Lung (tissue), 12 donors: ENCODE data around the gene FAM219A. TPM values are rescaled to one million over a fixed set of nuclear protein-coding genes. Genes with fewer than 3 reads are reported as not detected.

Source experiments
- ATAC-seq: fragments of 200-7000 bp; cut with Tn5 transposase; one replicate; pipeline ENCODE4 v1.9.1; 2020; ENCODE audit warnings: moderate number of reproducible peaks; ENCODE audit not compliant: insufficient read depth, low FRiP score
- DNase-seq, 3 donors: peaks; one replicate each; pipeline ENCODE4 v3.0.0-alpha.2; 2013 to 2017
- H3K27ac ChIP-seq, 2 donors: one replicate each; pipeline ENCODE4 v1.5.1; 2013; ENCODE audit warnings: mild to moderate bottlenecking in 2 of 2, moderate library complexity in 2 of 2, control low read depth in 1 of 2, inconsistent platforms in 1 of 2, low read depth in 1 of 2, low read length in 1 of 2
- H3K27me3 ChIP-seq, 3 donors: one replicate each; pipeline ENCODE4 v1.5.1; 2013; ENCODE audit warnings: low read length in 2 of 3; ENCODE audit not compliant: control insufficient read depth in 3 of 3, insufficient read depth in 3 of 3
- H3K36me3 ChIP-seq, 4 donors: one replicate each; pipeline ENCODE4 v1.5.1; 2013; ENCODE audit warnings: low read length in 4 of 4, mild to moderate bottlenecking in 1 of 4, moderate library complexity in 1 of 4; ENCODE audit not compliant: control insufficient read depth in 4 of 4, insufficient read depth in 4 of 4
- H3K4me1 ChIP-seq, 5 donors: one replicate each; pipeline ENCODE4 v1.5.1; 2013; ENCODE audit warnings: low read length in 5 of 5, mild to moderate bottlenecking in 2 of 5, moderate library complexity in 1 of 5; ENCODE audit not compliant: control insufficient read depth in 5 of 5, insufficient read depth in 5 of 5
- H3K4me3 ChIP-seq: one replicate; pipeline ENCODE4 v1.5.1; 2013; ENCODE audit warnings: mild to moderate bottlenecking, control low read depth, moderate library complexity
- H3K9ac ChIP-seq, 2 donors: one replicate each; pipeline ENCODE4 v1.5.1; 2013; ENCODE audit warnings: low read length in 2 of 2, control low read depth in 1 of 2; ENCODE audit not compliant: insufficient read depth in 1 of 2
- H3K9me3 ChIP-seq, 4 donors: one replicate each; pipeline ENCODE4 v1.5.1; 2013; ENCODE audit warnings: low read length in 3 of 4, mild to moderate bottlenecking in 1 of 4, moderate library complexity in 1 of 4; ENCODE audit not compliant: control insufficient read depth in 4 of 4, insufficient read depth in 3 of 4
- WGBS, 2 donors: extraction: QIAGEN DNeasy Blood & Tissue Kit; methylation state at CpG; one replicate each; pipeline ENCODE4 v1.1.7; 2013; 5-methylcytosine and 5-hydroxymethylcytosine counted together
- polyA plus RNA-seq, 2 donors: library from polyadenylated mRNA; stranded (reverse); fragments of 200-250 nt; gene quantifications; one replicate each; pipeline ENCODE4 v1.2.1, GENCODE V29; 2013
- total RNA-seq, 2 donors: library from RNA; depleted of rRNA in 1 of 2; stranded (reverse); fragments of >200 nt in 1 of 2; gene quantifications; one replicate each; pipeline ENCODE4 v1.2.1, GENCODE V29; 2014 to 2021
- TF ChIP-seq, protein P1 (sequence below): IDR thresholded peaks from 2 replicates; pipeline ENCODE4 v1.5.1; 2012; ENCODE audit warnings: mild to moderate bottlenecking; ENCODE audit errors: control extremely low read depth, extremely low read depth
- donor health status: control.
- donor health status: control.
- donor health status: Bipolar disorder and iron deficiency.
- donor health status: healthy.
- donor health status: DM: yes; HTN: yes; CAD: no.

FAM219A gene
- total and polyA plus RNA-seq, 4 donors: 8.5 to 28.3 (median 13.3) TPM

DNA sequence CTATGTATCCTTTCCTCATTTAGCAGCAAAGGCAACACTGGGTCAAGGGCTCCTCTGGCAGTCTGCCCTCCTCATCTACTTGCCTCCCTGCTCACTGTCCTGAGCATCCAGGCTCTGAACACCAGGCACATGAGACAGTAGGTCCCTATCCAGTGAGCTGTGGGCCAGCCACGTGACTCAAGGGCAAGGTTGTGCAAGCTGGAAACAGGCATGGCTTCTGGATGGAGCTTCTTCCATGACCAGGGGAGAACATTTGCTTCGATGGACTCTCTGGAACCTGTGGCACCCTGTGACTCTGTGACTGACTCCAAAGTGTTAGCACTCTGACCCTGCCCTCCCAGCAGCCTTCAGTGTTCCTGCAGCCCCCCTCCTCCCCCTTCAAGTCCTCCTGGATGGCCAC, 33.2 kb upstream of the FAM219A start:
- H3K4me3 ChIP-seq: no peak overlapping the region
- no peaks in the 10 kb centered on the region for H3K4me1 ChIP-seq
- TF ChIP-seq, protein P1, sequence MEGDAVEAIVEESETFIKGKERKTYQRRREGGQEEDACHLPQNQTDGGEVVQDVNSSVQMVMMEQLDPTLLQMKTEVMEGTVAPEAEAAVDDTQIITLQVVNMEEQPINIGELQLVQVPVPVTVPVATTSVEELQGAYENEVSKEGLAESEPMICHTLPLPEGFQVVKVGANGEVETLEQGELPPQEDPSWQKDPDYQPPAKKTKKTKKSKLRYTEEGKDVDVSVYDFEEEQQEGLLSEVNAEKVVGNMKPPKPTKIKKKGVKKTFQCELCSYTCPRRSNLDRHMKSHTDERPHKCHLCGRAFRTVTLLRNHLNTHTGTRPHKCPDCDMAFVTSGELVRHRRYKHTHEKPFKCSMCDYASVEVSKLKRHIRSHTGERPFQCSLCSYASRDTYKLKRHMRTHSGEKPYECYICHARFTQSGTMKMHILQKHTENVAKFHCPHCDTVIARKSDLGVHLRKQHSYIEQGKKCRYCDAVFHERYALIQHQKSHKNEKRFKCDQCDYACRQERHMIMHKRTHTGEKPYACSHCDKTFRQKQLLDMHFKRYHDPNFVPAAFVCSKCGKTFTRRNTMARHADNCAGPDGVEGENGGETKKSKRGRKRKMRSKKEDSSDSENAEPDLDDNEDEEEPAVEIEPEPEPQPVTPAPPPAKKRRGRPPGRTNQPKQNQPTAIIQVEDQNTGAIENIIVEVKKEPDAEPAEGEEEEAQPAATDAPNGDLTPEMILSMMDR: no peak
- DNase-seq (no peak), ATAC-seq (no peak)
- no peaks in the 10 kb centered on the region for H3K9me3 ChIP-seq
- no peak overlapping the region for H3K27ac ChIP-seq
- no peak overlapping the region for H3K9ac ChIP-seq
- no peaks in the 10 kb centered on the region for H3K36me3 ChIP-seq
- peaks cover 0 to 3% (median 0%) of the 10 kb centered on the region in 3 donors for H3K27me3 ChIP-seq
- WGBS, 2 donors: 48 to 56% methylated on average over 2 of the region's 2 CpGs

DNA sequence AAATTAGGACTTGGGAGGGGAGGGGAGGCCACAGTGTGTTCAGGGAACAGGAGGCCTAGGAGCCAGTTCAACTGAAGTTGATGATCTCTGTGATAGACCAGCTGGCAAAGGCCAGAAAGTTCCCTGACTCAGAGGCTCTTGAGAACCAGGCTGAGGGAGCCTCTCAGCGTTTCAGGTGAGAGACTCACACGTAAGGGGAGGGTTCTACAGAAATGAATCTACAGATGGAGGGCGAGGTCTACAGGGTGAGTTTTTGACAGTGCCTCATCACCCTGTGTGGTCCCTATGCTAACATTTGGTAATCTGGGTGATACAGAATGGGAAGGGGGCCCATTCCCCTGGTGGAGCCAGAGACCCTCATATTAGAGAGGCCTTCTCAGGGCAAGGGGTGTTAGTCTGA, 32.4 kb upstream of the FAM219A start:
- Histone ChIP-seq H3K4me3 (no peak overlapping the region), H3K27me3 (peaks cover 0 to 3% (median 0%) of the 10 kb centered on the region in 3 donors), H3K36me3 (no peaks in the 10 kb centered on the region), H3K9ac (no peak overlapping the region), H3K4me1 (no peaks in the 10 kb centered on the region), H3K27ac (no peak overlapping the region), H3K9me3 (no peaks in the 10 kb centered on the region)
- ATAC-seq (no peak), DNase-seq (no peak)
- 55 to 67% methylated on average over 3 of the region's 3 CpGs for WGBS, 2 donors
- TF ChIP-seq, protein P1: no peak

DNA sequence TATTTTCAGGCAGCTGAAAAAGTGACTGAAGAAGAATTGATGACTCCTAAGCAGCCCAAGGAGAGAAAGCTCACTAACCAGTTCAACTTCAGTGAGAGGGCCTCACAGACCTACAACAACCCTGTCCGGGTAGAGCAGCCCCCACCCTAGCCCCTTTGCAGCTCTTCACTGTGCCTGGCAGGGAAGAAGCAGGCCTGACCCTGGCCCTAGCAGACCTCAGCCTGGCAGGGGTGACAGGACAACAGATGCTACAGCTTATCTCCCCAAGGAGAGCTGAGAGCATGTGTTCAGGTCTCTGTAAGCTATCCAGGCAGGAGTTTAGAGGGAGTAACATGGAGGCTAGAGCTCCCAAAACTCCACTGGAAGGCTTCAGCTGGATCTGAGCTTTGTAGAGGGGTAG, 32.0 kb upstream of the FAM219A start:
- Histone ChIP-seq H3K27me3 (peaks cover 0 to 3% (median 0%) of the 10 kb centered on the region in 3 donors), H3K9me3 (no peaks in the 10 kb centered on the region), H3K4me3 (no peak overlapping the region), H3K36me3 (no peaks in the 10 kb centered on the region), H3K9ac (no peak overlapping the region), H3K27ac (no peak overlapping the region), H3K4me1 (no peaks in the 10 kb centered on the region)
- TF ChIP-seq, protein P1: no peak
- no peak for DNase-seq
- 52 to 85% methylated on average over 1 of the region's 1 CpG for WGBS, 2 donors
- no peak for ATAC-seq

DNA sequence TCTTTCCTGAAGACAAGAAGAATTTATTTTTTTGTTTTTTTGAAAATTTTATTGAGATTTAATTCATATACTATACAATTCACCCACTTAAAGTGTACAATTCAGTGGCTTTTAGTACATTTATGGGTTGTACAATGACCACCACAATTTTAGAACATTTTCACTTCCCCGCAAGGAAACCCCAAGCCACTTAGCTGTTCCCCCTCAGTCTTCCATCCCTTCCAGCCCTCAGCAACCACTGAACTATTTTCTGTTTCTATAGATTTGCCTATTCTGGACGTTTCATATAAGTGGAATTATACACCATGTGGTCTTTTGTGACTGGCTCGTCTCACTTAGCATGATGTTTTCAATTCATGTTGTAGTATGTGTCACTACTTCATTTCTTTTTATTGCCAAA, 28.2 kb upstream of the FAM219A start:
- Histone ChIP-seq H3K27ac (no peak overlapping the region), H3K4me3 (no peak overlapping the region), H3K36me3 (no peaks in the 10 kb centered on the region), H3K27me3 (peaks cover 0 to 3% (median 0%) of the 10 kb centered on the region in 3 donors), H3K9me3 (peaks cover 0 to 2% (median 0%) of the 10 kb centered on the region in 4 donors), H3K9ac (no peak overlapping the region), H3K4me1 (no peaks in the 10 kb centered on the region)
- TF ChIP-seq, protein P1: no peak
- DNase-seq (no peak), ATAC-seq (no peak)
- 54 to 58% methylated on average over 3 of the region's 3 CpGs for WGBS, 2 donors
